H1 (cell line): ENCODE results near the gene CDH15. TPM values are rescaled to one million over a fixed set of nuclear protein-coding genes. Genes with fewer than 3 reads are reported as not detected.

Experiments
- CTCF ChIA-PET: fragments of 300-600 bp; sonication (Branson Sonifier 250); formaldehyde crosslinking; loops from one replicate; lab custom pipeline; 2021; ENCODE audit not compliant: partially characterized antibody; lab: Charles Lee
- POLR2A ChIA-PET: fragments of 300-600 bp; sonication (Branson Sonifier 250); formaldehyde crosslinking; loops from one replicate; lab custom pipeline; 2021; ENCODE audit warnings: inconsistent platforms; ENCODE audit not compliant: partially characterized antibody; lab: Charles Lee
- DNase-seq, 2 experiments: peaks; one replicate each; pipeline versions ENCODE4 v3.0.0 to v3.0.0-alpha.2; 2010 to 2022; ENCODE audit warnings: low spot score in 2 of 2, low read depth in 1 of 2, mixed read lengths in 1 of 2
- FAIRE-seq: peaks from 2 replicates; lab custom pipeline; 2011; peaks lifted over from hg19 to GRCh38; lab: Jason Lieb, UNC
- H2AFZ ChIP-seq: 2 replicates; pipeline ENCODE4 v1.8.1; 2012; ENCODE audit warnings: low read length, inconsistent platforms
- H2AK5ac ChIP-seq: 2 replicates; pipeline ENCODE4 v1.6.1; 2013; ENCODE audit warnings: low read depth, low read length
- H2BK120ac ChIP-seq: replicated peaks from 2 replicates; pipeline ENCODE3; 2013; ENCODE audit warnings: low read depth, low read length, inconsistent platforms
- H2BK12ac ChIP-seq: 2 replicates; pipeline ENCODE4 v1.6.1; 2013; ENCODE audit warnings: low read depth, low read length
- H2BK15ac ChIP-seq: 2 replicates; pipeline ENCODE4 v1.6.1; 2013; ENCODE audit warnings: low read length
- H2BK20ac ChIP-seq: 2 replicates; pipeline ENCODE4 v1.6.1; 2013; ENCODE audit warnings: low read length
- H2BK5ac ChIP-seq: 2 replicates; pipeline ENCODE4 v1.6.1; 2013; ENCODE audit warnings: low read depth, low read length
- H3K14ac ChIP-seq: 2 replicates; pipeline ENCODE4 v1.6.1; 2013; ENCODE audit warnings: inconsistent platforms; ENCODE audit not compliant: insufficient read length
- H3K18ac ChIP-seq: 2 replicates; pipeline ENCODE4 v1.6.1; 2013; ENCODE audit warnings: low read length; ENCODE audit errors: extremely low read depth
- H3K23ac ChIP-seq: 2 replicates; pipeline ENCODE4 v1.6.1; 2013; ENCODE audit warnings: inconsistent platforms; ENCODE audit not compliant: insufficient read length
- H3K23me2 ChIP-seq: 2 replicates; pipeline ENCODE4 v1.6.1; 2013; ENCODE audit warnings: low read depth, low read length
- H3K27ac ChIP-seq: 2 replicates; pipeline ENCODE4 v1.6.1; 2011; ENCODE audit warnings: low read depth, low read length, inconsistent platforms
- H3K27me3 ChIP-seq, 4 experiments: replicated peaks in 1 of 4; 1 replicate in 1 of 4; 2 replicates in 3 of 4; pipeline versions ENCODE4 v1.6.1 to v1.8.1; 2011 to 2013; ENCODE audit warnings: low read length in 3 of 4, mild to moderate bottlenecking in 3 of 4, inconsistent platforms in 2 of 4, mixed read lengths in 2 of 4, moderate library complexity in 1 of 4; ENCODE audit not compliant: control insufficient read depth in 3 of 4, insufficient read depth in 3 of 4; ENCODE audit errors: extremely low read depth in 1 of 4
- H3K36me3 ChIP-seq, 4 experiments: 2 replicates each; pipeline versions ENCODE4 v1.6.1 to v1.8.1; 2011 to 2013; ENCODE audit warnings: mild to moderate bottlenecking in 4 of 4, low read length in 3 of 4, moderate library complexity in 2 of 4, control low read depth in 1 of 4, inconsistent platforms in 1 of 4; ENCODE audit not compliant: insufficient read depth in 4 of 4, control insufficient read depth in 2 of 4
- H3K4ac ChIP-seq: replicated peaks from 2 replicates; pipeline ENCODE3; 2013; ENCODE audit warnings: low read length, low read depth, mixed read lengths, inconsistent platforms; ENCODE audit not compliant: insufficient read length
- H3K4me1 ChIP-seq, 4 experiments: replicated peaks in 1 of 4; 1 replicate in 1 of 4; 2 replicates in 3 of 4; pipeline versions ENCODE4 v1.6.1 to v1.8.1; 2011 to 2013; ENCODE audit warnings: low read length in 3 of 4, inconsistent platforms in 2 of 4, mixed read lengths in 1 of 4; ENCODE audit not compliant: insufficient read depth in 4 of 4, control insufficient read depth in 3 of 4
- H3K4me2 ChIP-seq, 2 experiments: 2 replicates each; pipeline versions ENCODE4 v1.6.1 to v1.8.1; 2011 to 2013; ENCODE audit warnings: low read depth in 2 of 2, low read length in 2 of 2, control low read depth in 1 of 2, inconsistent platforms in 1 of 2, mild to moderate bottlenecking in 1 of 2; ENCODE audit not compliant: insufficient read depth in 1 of 2
- H3K4me3 ChIP-seq, 4 experiments: fragments of 200-600, 300-600 bp in 1 of 4; sonication (generic), shearing (Covaris generic), sonication (Bioruptor Twin) in 1 of 4; 2 replicates each; pipeline versions ENCODE4 v1.5.1 to v1.8.1; 2011 to 2016; ENCODE audit warnings: low read length in 4 of 4, low read depth in 3 of 4, control low read depth in 2 of 4, inconsistent platforms in 2 of 4, mild to moderate bottlenecking in 2 of 4, mixed read lengths in 1 of 4, moderate library complexity in 1 of 4; ENCODE audit not compliant: insufficient read depth in 2 of 4; ENCODE audit errors: extremely low read depth in 1 of 4
- H3K56ac ChIP-seq: replicated peaks from 2 replicates; pipeline ENCODE3; 2013; ENCODE audit warnings: low read depth, mild to moderate bottlenecking, mixed read lengths, low read length, inconsistent platforms; ENCODE audit not compliant: insufficient read length
- H3K79me1 ChIP-seq: 2 replicates; pipeline ENCODE4 v1.6.1; 2013; ENCODE audit warnings: low read depth, low read length, control low read depth
- H3K79me2 ChIP-seq, 2 experiments: 2 replicates each; pipeline versions ENCODE4 v1.6.1 to v1.8.1; 2012 to 2013; ENCODE audit warnings: low read length in 2 of 2, mild to moderate bottlenecking in 2 of 2, inconsistent platforms in 1 of 2; ENCODE audit not compliant: insufficient read depth in 2 of 2, control insufficient read depth in 1 of 2
- H3K9ac ChIP-seq, 4 experiments: replicated peaks in 1 of 4; 1 replicate in 1 of 4; 2 replicates in 3 of 4; pipeline versions ENCODE4 v1.6.1 to v1.8.1; 2011 to 2013; ENCODE audit warnings: low read depth in 3 of 4, low read length in 3 of 4, control low read depth in 2 of 4, mild to moderate bottlenecking in 2 of 4, moderate library complexity in 2 of 4, inconsistent platforms in 1 of 4; ENCODE audit errors: extremely low read depth in 1 of 4
- H3K9me3 ChIP-seq, 2 experiments: 2 replicates each; pipeline versions ENCODE4 v1.6.1 to v1.8.1; 2012 to 2013; ENCODE audit warnings: mild to moderate bottlenecking in 2 of 2, moderate library complexity in 2 of 2, control low read depth in 1 of 2, inconsistent platforms in 1 of 2, low read depth in 1 of 2, low read length in 1 of 2, mixed read lengths in 1 of 2; ENCODE audit not compliant: insufficient read depth in 2 of 2
- H4K20me1 ChIP-seq, 2 experiments: replicated peaks in 1 of 2; 2 replicates each; pipeline versions ENCODE3 to v1.8.1; 2011 to 2013; ENCODE audit warnings: inconsistent platforms in 2 of 2, low read length in 2 of 2, mild to moderate bottlenecking in 1 of 2; ENCODE audit not compliant: insufficient read depth in 2 of 2, control insufficient read depth in 1 of 2
- H4K5ac ChIP-seq: 2 replicates; pipeline ENCODE4 v1.6.1; 2013; ENCODE audit warnings: low read length, low read depth, mixed read lengths, inconsistent platforms; ENCODE audit not compliant: insufficient read length
- H4K8ac ChIP-seq: 2 replicates; pipeline ENCODE4 v1.8.0; 2013; ENCODE audit warnings: mild to moderate bottlenecking, moderate library complexity, low read length, inconsistent platforms; ENCODE audit not compliant: insufficient read depth; ENCODE audit errors: extremely low read depth
- H4K91ac ChIP-seq: replicated peaks from 2 replicates; pipeline ENCODE3; 2013; ENCODE audit warnings: low read length, mixed read lengths, inconsistent platforms; ENCODE audit not compliant: insufficient read length
- CTBP2 ChIP-seq: IDR thresholded peaks from 2 replicates; pipeline ENCODE4 v1.7.0; 2011; ENCODE audit warnings: borderline replicate concordance, mild to moderate bottlenecking, moderate library complexity, mixed read lengths, low read length; ENCODE audit not compliant: insufficient read depth, insufficient read length
- SIX5 ChIP-seq: IDR thresholded peaks from 2 replicates; pipeline ENCODE4 v1.6.1; 2011; ENCODE audit warnings: mild to moderate bottlenecking, low read depth, low read length
- USF2 ChIP-seq: IDR thresholded peaks from 2 replicates; pipeline ENCODE4 v1.6.1; 2011; ENCODE audit warnings: low read length, improper control_type of control experiment
- WGBS, 2 experiments: shearing (Covaris generic) in 1 of 2; methylation state at CpG; one replicate each; pipeline versions ENCODE4 v1.1.6 to v1.1.7; 2013 to 2015; ENCODE audit warnings: low lambda C conversion rate in 2 of 2, mixed read lengths in 2 of 2, inconsistent platforms in 1 of 2, low coverage in 1 of 2, missing lambda C conversion rate in 1 of 2; ENCODE audit not compliant: insufficient replicate concordance in 2 of 2, insufficient coverage in 1 of 2, insufficient read length in 1 of 2; ENCODE audit errors: extremely low coverage in 1 of 2, missing lambda C conversion rate in 1 of 2; 5-methylcytosine and 5-hydroxymethylcytosine counted together
- polyA plus RNA-seq, 7 experiments: library from polyadenylated mRNA; depleted of rRNA in 3 of 7; stranded (reverse) in 5 of 7; unstranded in 2 of 7; fragments of >200 nt in 5 of 7; fragments of 200-250 nt in 2 of 7; gene quantifications; 1 replicate in 5 of 7; 2 replicates in 1 of 7; 4 replicates in 1 of 7; pipeline versions ENCODE4 v1.2.1 to v1.2.3, GENCODE V29; 2011 to 2013; ENCODE audit warnings: missing spikeins in 2 of 7, mixed read lengths in 2 of 7
- total RNA-seq: library from RNA; stranded (reverse); fragmentation: NEBNext Ultra II Directional; extraction: Animal tissue kit (Norgen Biotek cat#: 25700); gene quantifications from 2 replicates; pipeline ENCODE4 v1.2.1, GENCODE V29; 2021

CDH15 gene
- total and polyA plus RNA-seq, 2 of the 8 experiments (the other 6 are each of a cell fraction or from before 2014, with no cell fraction given) = 0.50 to 0.82 TPM

- H4K20me1 ChIP-seq = peaks cover 0 to 1% of the 10 kb centered on the region in 2 experiments
- DNase-seq = peak in 1 of 2 experiments; percentile 42
- TF ChIP-seq USF2 = no peak
- TF ChIP-seq CTBP2 = no peak
- no peak for TF ChIP-seq SIX5
- TF ChIP-seq, all 59 proteins: peak for 0
- H3K27ac ChIP-seq = no peak overlapping the region
- H3K18ac ChIP-seq = no peak overlapping the region
- no peaks in the 10 kb centered on the region for H3K23me2 ChIP-seq
- no peak overlapping the region for H2AK5ac ChIP-seq
- no peaks in the 10 kb centered on the region; a peak in 2 of 7 replicates for H3K27me3 ChIP-seq
- CTCF ChIA-PET = no interaction called here
- FAIRE-seq = no peak
- no peak overlapping the region for H2BK120ac ChIP-seq
- 93% methylated on average over 24 of the region's 26 CpGs; no CpG with 5 or more reads in 1 of the 2 experiments for WGBS, 2 experiments
- no peak overlapping the region for H4K91ac ChIP-seq
- H2BK15ac ChIP-seq = no peak overlapping the region
- H3K9me3 ChIP-seq = no peaks in the 10 kb centered on the region
- no peak overlapping the region for H3K23ac ChIP-seq
- no peak overlapping the region for H2BK12ac ChIP-seq
- no peak overlapping the region for H2AFZ ChIP-seq
- H3K4me1 ChIP-seq = no peaks in the 10 kb centered on the region
- no peak overlapping the region for H2BK5ac ChIP-seq
- no peak overlapping the region; the same call in 1 of the 2 replicates for H4K8ac ChIP-seq
- no peak overlapping the region for H2BK20ac ChIP-seq
- H3K4me2 ChIP-seq = no peak overlapping the region
- no peak overlapping the region for H3K9ac ChIP-seq
- H3K79me2 ChIP-seq = no peaks in the 10 kb centered on the region
- H3K36me3 ChIP-seq = no peaks in the 10 kb centered on the region
- POLR2A ChIA-PET = interaction anchor here (1.4 to 1.9 kb wide), 3 partner anchors 10 to 374 kb away, joined by 5 to 9 read pairs (median 7); partner anchors contain the start of gene APRT
- H4K5ac ChIP-seq = no peak overlapping the region
- H3K14ac ChIP-seq = no peak overlapping the region
- no peak overlapping the region for H3K56ac ChIP-seq
- H3K4me3 ChIP-seq = no peak overlapping the region
- H3K79me1 ChIP-seq = no peaks in the 10 kb centered on the region
- H3K4ac ChIP-seq = no peak overlapping the region
Observed at GRCh38 chr16:89183975-89184676, 12.6 kb downstream of the CDH15 start.
